Transverse colon (tissue), 4 donors: ENCODE measurements around the gene BHLHE23.

ENCODE experiments used
- POLR2A ChIP-seq: fragments of 450-650 bp; IDR thresholded peaks from one replicate; pipeline ENCODE4 v1.6.1; 2016; ENCODE audit warnings: antibody characterized with exemption, mild to moderate bottlenecking, moderate library complexity
- POLR2AphosphoS5 ChIP-seq, 3 donors: sonication (generic); formaldehyde crosslinking; IDR thresholded peaks; one replicate each; pipeline ENCODE4 v1.6.1; 2016; ENCODE audit warnings: antibody characterized with exemption in 3 of 3
- TF ChIP-seq, protein P1 (sequence below), 5 experiments: fragments of 200-600 bp in 3 of 5; fragments of 450-650 bp in 2 of 5; sonication (generic) in 3 of 5; IDR thresholded peaks; 1 replicate in 2 of 5; 2 replicates in 3 of 5; pipeline ENCODE4 v1.5.1; 2016 to 2017; ENCODE audit warnings: antibody characterized with exemption in 5 of 5, inconsistent platforms in 3 of 5, mild to moderate bottlenecking in 2 of 5, moderate library complexity in 1 of 5

- TF ChIP-seq, protein P1, sequence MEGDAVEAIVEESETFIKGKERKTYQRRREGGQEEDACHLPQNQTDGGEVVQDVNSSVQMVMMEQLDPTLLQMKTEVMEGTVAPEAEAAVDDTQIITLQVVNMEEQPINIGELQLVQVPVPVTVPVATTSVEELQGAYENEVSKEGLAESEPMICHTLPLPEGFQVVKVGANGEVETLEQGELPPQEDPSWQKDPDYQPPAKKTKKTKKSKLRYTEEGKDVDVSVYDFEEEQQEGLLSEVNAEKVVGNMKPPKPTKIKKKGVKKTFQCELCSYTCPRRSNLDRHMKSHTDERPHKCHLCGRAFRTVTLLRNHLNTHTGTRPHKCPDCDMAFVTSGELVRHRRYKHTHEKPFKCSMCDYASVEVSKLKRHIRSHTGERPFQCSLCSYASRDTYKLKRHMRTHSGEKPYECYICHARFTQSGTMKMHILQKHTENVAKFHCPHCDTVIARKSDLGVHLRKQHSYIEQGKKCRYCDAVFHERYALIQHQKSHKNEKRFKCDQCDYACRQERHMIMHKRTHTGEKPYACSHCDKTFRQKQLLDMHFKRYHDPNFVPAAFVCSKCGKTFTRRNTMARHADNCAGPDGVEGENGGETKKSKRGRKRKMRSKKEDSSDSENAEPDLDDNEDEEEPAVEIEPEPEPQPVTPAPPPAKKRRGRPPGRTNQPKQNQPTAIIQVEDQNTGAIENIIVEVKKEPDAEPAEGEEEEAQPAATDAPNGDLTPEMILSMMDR (IDR thresholded peaks at IDR 0.05) = peak; percentile 91 to 95 (median 93)
- TF ChIP-seq POLR2A = no peak
- no peak for TF ChIP-seq POLR2AphosphoS5 (IDR thresholded peaks at IDR 0.05)
These were observed 2.5 kb upstream of the BHLHE23 start for GRCh38 chr20:63009045-63009961.
